Head of caudate nucleus (tissue), 42 donors: ENCODE results near the gene ACAD8.
A peak's percentile ranks its signal among the peaks of the same experiment; 100 is the strongest.

Source experiments
- DNase-seq, 42 donors: peaks; one replicate each; pipeline versions ENCODE4 v3.0.0 to v3.0.0-alpha.2; 2020 to 2021; ENCODE audit warnings: mixed read lengths in 7 of 42
- intact Hi-C: fragments of 100-400 bp; cut with DNase I; formaldehyde crosslinking; loops from one replicate; pipeline ENCODE4 v1.15.0; 2022

The ACAD8 gene

GRCh38 chr11:134253188-134253993, at the start of gene ACAD8, which contains the start of gene THYN1:
Gene ACAD8 (plus strand): TSS chr11:134253568. CDS start chr11:134253601, 33 bp downstream.
Gene THYN1 (minus strand): TSS chr11:134253352. CDS start chr11:134252882, 470 bp downstream.
- intact Hi-C loops: no loop called here
- DNase-seq: peak; percentile 97 to 99 (median 98)

DNA sequence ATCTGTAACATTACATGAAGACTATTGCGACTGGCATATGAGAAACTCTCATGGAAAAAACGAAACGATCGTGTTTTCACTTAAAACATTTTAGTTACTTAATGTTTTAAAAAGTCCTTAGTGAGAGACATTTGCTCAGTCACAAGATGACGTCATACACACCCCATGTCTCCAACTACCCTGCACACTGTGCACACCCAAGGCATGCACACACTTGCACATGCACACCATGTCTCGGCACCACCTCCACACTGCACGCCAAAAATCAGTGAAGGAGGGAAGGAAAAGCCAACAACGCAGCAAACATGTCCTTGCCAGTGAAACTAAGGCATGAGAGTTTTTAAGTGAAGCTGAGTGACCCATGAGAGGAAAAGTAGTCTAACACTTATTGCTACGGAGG, 47.6 kb upstream of the ACAD8 start:
- DNase-seq: no peak
- intact Hi-C loops: no loop called here

DNA sequence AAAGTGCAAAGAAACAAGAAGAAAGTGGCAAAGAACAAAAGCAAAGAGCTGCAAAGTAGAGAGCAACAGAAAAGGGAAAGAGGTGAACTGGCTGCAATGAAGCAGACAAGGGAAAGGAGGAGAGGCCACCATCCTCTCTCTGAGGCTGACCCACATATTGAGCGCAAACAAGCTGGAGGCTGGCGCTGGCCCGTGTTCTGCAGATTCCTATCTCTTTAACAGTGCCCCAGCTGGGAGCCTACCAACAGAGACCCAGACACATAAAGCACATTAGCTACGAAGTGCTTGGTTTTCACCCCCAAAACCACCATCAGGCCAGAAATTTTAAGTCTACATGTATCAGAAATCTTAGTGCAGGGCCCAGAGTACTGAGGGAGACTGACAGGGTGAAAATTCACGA, 47.2 kb upstream of the ACAD8 start:
- intact Hi-C loops: no loop called here
- no peak for DNase-seq

DNA sequence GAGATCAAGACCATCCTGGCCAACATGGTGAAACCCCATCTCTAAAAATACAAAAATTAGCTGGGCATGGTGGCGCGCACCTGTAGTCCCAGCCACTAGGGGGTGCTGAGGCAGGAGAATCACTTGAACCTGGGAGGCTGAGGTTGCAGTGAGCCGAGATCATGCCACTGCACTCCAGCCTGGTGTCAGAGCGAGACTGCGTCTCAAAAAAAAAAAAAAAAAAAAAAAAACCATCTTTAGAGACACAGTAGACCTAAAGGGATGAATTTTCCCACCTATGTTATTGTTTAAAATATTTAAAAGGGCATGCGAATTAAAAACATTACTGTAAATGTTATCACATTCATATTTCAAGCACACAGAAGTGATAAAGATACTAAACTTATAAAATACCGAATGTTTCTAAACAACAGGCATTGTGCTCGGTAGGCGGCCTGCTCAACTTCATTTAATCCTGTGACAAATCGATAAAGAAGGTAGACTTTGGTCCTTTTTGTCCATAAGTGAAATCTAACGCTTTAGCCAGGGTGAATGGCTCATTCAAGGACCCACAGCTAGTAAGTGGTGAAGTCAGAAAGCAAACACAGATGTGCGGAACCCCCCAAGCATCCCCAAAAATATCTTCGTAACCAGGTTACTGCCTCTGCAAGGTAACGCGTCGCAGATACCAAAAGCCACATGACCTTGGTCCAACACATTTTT, 45.7 kb upstream of the ACAD8 start:
- DNase-seq: peak in 18 of 42 donors; percentile 7 to 66 (median 26)
- intact Hi-C loops: no loop called here

GRCh38 chr11:134215836-134216235, 37.5 kb upstream of the ACAD8 start:
- DNase-seq: peak in 11 of 42 donors; percentile 14 to 57 (median 28)
- intact Hi-C loops: no loop called here

DNA sequence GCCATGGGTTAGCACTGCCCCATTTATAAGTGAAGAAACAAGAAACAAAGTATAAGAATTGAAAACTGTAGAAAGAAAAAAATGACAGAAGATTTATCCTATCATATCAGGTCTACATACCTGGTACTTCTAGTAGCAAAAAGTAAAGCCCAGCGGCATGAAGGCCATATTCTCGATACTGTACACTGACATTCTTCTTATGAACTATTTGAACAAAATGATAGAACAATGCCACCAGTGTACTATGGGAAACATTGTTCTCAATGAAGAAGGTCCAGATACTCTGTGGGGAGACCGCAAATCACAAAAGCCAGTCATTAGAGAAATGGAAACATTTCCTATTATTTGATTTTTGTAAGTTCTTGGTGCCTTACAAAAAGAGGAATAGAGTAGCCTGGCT, 36.6 kb upstream of the ACAD8 start:
- intact Hi-C loops: no loop called here
- no peak for DNase-seq

DNA sequence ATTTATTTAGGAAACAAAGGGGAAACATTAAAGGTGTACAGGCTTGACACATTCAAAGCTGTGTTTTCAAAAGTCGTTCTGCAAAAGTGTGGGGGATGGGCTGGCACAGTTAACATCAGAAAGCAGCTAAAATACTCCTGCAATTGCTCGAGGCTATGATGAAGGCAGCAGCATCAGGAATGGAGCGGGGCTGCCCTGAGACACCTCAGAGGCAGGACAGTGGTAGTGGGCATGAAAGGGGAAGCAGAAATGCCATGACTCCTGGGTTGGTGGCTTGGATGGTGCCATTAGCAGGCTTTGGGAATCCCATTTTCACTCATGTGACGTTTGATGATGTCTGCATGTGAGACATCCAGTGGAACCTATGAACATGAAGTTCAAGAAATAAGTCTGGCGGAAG, 30.2 kb upstream of the ACAD8 start:
- intact Hi-C loops: loop anchor here (10.0 kb wide), 1 partner anchor 178 kb away; no protein-coding TSS in a partner anchor
- no peak for DNase-seq

- peak; percentile 93 to 99 (median 96) for DNase-seq
- intact Hi-C loops: loop anchor here (10.0 kb wide), 1 partner anchor 179 kb away; no protein-coding TSS in a partner anchor
Observed at GRCh38 chr11:134223836-134224709, 29.3 kb upstream of the ACAD8 start, which contains the start of the genes NCAPD3 and VPS26B. Gene NCAPD3 (minus strand): TSS chr11:134223967. CDS start chr11:134223926, 41 bp downstream. Gene VPS26B (plus strand): TSS chr11:134224671. CDS start chr11:134225123, 452 bp downstream.

GRCh38 chr11:134224710-134225664, 28.4 kb upstream of the ACAD8 start:
- intact Hi-C loops: loop anchor here (10.0 kb wide), 1 partner anchor 180 kb away; no protein-coding TSS in a partner anchor
- peak; percentile 66 to 91 (median 80) for DNase-seq

- peak in 1 of 42 donors; percentile 23 for DNase-seq
- intact Hi-C loops: loop anchor here (10.0 kb wide), 1 partner anchor 182 kb away; no protein-coding TSS in a partner anchor
Observed at GRCh38 chr11:134226806-134227325, 26.5 kb upstream of the ACAD8 start.

- peak in 1 of 42 donors; percentile 22 for DNase-seq
- intact Hi-C loops: loop anchor here (10.0 kb wide), 1 partner anchor 184 kb away; no protein-coding TSS in a partner anchor
Observed at GRCh38 chr11:134228625-134229024, 24.7 kb upstream of the ACAD8 start.

DNA sequence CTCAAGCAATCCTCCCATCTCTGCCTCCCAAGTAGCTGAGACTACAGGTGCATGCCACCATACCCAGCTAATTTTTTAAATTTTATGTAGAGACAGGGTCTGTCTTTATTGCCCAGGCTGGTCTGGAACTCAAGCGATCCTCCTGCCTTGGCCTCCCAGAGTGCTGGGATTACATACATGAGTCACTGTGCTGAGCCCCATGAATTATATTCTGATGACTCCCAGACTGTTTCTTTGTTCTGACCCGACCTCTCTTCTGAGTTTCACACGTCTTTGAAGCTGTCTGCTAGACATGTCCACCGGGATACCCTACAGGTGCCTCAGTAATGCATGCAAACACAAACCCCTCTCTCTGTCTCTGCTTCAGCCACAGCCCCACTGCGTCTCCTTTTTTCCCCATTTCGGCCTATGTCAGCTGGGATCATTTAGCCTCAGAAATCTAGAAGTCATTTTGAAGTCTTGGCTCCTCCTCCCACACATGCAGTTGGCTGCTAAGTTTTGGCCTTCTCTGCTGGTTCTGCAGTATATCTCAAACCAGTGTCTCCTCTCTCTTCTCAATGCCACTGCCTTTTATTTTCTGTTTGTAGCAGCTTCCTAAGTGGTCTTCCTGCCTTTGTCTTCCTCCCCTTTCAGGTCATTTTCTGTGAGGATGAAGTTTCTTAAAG, 24.1 kb upstream of the ACAD8 start:
- DNase-seq: peak in 2 of 42 donors; percentile 14 to 29
- intact Hi-C loops: loop anchor here (10.0 kb wide), 1 partner anchor 184 kb away; no protein-coding TSS in a partner anchor

DNA sequence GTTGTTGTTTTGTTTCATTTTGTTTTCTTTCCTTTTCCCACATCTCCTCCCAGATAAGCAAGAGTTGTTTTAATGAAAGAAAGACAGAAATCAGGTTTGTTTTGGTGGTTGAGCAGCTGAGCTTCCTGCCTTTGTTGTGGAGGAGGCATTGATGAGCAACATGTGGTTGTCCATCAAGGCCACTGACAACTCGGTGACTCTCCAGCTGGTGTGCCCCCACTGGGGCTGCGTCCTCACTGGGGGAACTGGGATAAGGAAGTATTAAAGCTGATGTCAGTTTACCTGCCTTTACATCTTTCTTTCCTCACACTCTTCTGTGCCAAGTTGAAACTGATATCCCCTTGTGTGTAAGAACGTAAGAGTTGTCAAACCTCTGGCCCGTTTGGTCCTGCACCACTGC, 23.0 kb upstream of the ACAD8 start:
- intact Hi-C loops: no loop called here
- DNase-seq: peak in 2 of 42 donors; percentile 5 to 18

GRCh38 chr11:134231958-134232659, 21.3 kb upstream of the ACAD8 start:
- intact Hi-C loops: no loop called here
- peak in 2 of 42 donors; percentile 23 to 36 for DNase-seq

DNA sequence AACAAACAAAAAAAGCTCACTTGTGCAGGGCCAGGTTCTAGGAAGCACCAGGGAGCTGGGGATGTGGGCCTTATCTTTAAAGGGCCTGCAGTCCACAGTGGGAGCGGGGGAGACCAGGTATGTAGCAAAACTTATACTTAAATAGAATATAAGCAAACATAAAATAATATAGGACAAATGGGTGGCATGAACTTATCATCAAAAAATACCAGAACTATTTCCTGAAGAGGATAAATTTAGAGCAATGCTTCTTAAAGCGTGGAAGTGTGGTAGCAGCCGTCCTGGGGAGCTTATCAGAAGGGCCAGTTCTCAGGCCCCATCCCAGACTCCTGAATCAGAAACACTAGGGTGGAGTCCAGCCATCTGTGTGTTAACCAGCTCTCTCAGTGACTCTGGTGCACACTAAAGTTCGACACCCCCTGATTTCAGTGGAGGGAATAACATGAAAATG, 19.6 kb upstream of the ACAD8 start:
- intact Hi-C loops: no loop called here
- peak in 1 of 42 donors; percentile 19 for DNase-seq

DNA sequence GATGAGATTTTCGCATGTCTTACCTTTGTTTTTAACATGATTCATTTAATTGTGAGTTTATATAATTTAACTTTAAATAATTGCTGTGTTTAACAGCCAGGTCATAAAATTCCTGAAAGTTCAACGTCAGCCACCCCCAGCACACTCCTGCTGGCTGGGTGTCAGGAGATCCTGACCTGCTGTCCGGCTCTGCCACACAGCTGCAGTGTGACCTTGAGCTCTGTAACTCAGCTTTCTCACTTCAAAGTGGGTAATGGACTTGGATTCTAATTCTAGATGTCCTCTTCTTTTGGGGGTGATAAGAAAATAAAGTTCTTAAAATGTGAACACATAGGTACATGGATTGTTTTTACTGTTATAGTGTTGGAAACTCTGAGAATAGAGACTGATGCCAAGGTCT, 18.0 kb upstream of the ACAD8 start:
- peak in 1 of 42 donors; percentile 8 for DNase-seq
- intact Hi-C loops: no loop called here
